SH-SY5Y (cell line): ENCODE results near the gene WSB1.

ENCODE experiments used
- GATA2 ChIP-seq: IDR thresholded peaks from 2 replicates; pipeline ENCODE4 v1.6.1; 2011; ENCODE audit warnings: mild to moderate bottlenecking, low read depth, low read length
- GATA3 ChIP-seq: IDR thresholded peaks from 2 replicates; pipeline ENCODE4 v1.6.1; 2011; ENCODE audit warnings: low read depth, mild to moderate bottlenecking, low read length, moderate library complexity

The WSB1 gene

DNA sequence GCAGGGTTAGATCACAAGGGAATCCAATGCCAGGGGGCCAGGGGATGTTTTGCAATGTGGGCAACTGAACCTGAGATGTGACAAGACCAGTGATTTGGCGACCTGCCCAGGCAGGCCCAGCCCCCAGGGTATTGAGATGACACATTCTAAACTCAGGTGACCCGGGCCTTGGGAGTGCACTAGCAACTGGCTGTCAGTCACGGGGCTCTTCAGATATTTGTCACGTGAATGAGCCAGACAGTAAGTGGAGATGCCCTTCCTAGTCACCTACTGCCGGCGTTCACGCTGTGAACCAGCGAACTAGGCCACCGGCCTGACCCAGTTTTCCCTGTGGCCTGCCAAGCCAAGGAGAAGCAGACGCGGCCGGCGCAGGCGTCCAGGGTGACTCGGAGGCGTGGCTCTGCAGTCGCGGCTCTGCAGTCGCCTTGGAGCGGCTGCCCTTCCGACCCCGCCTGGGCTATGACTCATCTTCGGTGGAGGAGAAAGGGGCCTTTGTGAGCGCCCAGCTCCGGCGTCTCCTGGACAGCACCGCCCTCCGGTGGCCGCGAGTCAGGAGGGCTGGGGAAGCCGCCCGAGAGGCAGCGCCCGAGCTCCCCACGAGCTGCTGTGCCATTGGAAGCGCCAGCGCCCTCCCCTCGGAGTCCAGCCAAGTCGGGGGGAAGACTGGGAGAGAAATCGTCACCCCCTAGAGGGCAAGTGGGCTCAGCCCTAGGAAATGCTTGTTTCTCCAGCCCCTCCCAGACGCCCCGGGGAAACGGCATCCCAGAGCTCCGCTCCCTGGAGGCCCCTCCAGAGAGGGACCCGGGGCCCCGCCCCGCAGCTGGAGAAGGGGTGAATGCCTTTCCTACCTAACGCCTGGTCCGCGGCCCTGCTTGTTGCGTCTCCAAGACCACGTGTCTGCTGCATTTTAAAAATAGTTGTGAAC lies 38.8 kb downstream of the WSB1 start:
- TF ChIP-seq GATA2 (no peak), GATA3 (no peak)

GRCh38 chr17:27333410-27333980 lies 39.6 kb downstream of the WSB1 start:
- TF ChIP-seq GATA2 (no peak), GATA3 (no peak)

GRCh38 chr17:27336184-27336583 lies 42.3 kb downstream of the WSB1 start:
- TF ChIP-seq GATA2 (no peak), GATA3 (no peak)

GRCh38 chr17:27338536-27338985 lies 44.6 kb downstream of the WSB1 start:
- no peak for TF ChIP-seq GATA3
- no peak for TF ChIP-seq GATA2

- TF ChIP-seq GATA3 (no peak), GATA2 (no peak)
Observed at GRCh38 chr17:27339198-27339835, 45.4 kb downstream of the WSB1 start.

DNA sequence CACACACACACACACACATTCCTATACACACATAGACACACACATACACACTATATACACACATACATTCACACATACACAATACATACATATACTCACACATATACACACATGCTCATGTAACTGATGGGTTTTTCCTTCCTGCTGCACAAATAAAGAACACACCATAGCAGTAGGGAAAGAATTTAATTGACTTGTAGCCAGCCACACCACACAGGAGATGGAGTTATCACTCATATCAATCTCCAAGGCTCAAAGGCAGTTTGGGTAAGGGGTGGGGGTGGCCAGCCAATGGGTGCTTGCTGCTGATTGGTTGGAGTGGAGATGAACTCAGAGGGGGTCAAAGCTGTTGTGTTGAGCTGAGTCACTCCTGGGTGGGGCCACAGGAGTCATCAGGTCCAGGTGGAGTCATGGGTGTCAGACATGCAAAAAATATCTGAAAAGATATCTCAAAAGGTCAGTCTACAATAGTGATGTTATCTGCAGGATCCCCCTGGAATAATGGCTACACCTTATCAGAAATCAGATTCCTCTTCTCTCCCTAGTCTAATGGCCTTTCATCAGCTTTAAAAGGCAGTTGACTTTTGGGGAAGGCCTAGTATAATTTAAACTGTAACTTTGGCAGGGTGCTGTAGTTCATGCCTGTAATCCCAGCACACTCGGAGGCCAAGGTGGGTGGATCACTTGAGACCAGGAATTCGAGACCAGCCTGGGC lies 46.1 kb downstream of the WSB1 start:
- TF ChIP-seq GATA2 (no peak), GATA3 (no peak)

DNA sequence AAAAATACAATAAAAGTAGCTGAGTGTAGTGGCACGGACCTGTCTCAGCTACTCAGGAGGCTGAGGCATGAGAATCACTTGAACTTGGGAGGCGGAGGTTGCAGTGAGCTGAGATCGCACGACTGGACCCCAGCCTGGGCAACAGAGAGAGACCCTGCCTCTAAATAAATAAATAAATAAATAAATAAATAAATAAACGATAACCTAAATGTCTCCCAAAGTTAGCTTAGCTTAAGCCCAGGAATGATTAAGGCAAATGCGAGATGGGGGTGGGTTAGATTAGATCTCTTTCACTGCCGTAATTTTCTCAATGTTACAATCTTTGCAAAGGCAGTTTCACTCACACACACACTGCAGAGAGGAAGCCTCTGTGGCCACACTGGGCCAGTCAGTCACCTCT lies 46.7 kb downstream of the WSB1 start:
- TF ChIP-seq GATA2 = no peak
- TF ChIP-seq GATA3 = no peak

DNA sequence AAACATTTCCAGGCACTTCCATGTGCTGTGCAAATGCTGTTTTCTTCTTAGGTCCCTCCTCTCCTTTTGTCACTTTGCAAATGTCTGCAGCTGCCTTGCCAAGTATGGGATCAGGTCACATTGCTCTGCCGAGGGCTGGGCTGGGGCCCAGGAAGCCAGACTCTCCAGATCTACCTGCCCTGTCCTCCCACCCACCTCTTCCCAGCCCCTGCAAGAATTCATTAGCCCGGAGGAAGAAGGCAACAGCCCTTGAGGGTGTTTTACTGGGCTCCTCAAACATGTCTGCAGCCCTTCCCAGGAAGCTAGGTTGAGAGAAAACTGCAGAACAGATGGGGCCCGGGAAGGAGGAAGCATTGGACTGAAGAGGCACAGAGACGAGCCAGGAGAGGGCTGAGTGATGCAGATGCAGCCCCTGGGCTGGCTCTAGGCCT lies 47.1 kb downstream of the WSB1 start:
- TF ChIP-seq GATA2 = no peak
- TF ChIP-seq GATA3 = no peak

DNA sequence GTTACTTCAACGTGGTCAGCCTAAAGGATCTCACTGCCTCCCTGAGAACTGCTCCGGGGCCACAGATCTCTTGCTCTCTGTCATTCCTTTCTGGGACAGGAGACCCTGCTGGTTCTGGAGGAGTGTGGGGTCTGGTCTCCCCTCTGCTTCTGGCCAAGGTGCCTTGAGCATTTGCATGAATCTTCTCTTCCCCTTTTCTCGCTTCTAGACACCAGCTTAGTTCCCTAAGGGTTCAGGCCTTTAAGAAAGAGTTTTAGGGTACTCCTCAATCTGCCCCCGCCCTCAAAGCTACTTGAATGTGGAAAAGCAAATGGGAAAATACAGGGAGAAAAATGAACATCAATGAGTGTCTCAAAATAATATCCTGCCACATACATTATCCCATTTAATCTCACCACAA lies 48.1 kb downstream of the WSB1 start:
- TF ChIP-seq GATA2 (no peak), GATA3 (no peak)

DNA sequence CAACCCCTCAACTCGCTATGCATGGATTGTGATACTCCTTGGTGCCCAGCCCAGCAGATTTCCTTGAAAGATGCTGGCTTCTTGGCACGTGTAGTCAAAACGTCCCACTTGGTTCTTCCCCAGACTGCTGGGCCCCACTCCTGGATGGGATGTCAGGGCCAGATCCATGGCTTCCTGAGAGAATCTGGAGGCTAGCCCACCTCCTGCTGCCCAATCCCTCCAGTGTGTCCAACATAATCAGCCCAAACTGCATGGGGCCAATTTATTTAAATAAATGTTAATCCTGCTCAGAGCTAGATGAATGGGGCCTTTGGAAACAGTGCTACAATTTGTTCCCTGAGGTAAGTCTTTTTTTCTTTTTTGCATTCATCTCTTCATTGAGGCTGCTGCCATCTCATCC lies 49.4 kb downstream of the WSB1 start:
- no peak for TF ChIP-seq GATA2
- TF ChIP-seq GATA3 = no peak

GRCh38 chr17:27343977-27344607 lies 50.2 kb downstream of the WSB1 start:
- no peak for TF ChIP-seq GATA3
- no peak for TF ChIP-seq GATA2

GRCh38 chr17:27345141-27345904 lies 51.4 kb downstream of the WSB1 start:
- no peak for TF ChIP-seq GATA2
- no peak for TF ChIP-seq GATA3
